HG03354 (cell line): Measurements from ENCODE around the gene SCIN.
A peak's percentile ranks its signal among the peaks of the same experiment; 100 is the strongest.

ENCODE experiments used
- ATAC-seq: cut with Tn5 transposase; IDR thresholded peaks from one replicate; pipeline ENCODE4 v1.9.1; 2021; ENCODE audit warnings: mild to moderate bottlenecking; ENCODE audit not compliant: unreplicated experiment, poor library complexity, severe bottlenecking

SCIN gene

DNA sequence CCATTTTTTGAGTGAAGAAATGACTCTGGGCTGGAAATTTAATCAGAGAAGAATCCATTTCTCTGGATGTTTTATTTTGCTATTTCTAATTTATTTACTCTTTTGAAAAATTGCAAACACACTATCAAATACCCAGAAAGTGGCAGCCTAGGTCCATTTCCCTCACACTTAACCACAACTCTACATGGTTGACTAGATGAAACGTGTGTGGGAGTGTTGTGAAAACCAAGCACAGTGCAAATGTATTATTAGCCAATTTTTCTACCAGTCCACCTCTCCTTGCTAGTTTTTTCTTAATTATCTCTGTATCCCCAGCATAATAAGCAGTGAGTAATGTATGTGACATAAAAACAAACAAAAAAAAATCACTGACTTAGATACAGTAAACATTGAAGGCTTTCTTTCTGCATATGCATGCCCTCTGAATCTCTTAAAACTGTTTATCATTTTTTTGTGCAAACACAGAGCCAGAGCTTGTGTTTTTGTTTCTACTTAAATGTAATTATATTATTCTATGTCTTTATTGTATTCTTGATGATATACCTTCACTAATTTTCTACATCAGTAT, 30.9 kb downstream of the SCIN start:
- peak; percentile 65 for ATAC-seq

DNA sequence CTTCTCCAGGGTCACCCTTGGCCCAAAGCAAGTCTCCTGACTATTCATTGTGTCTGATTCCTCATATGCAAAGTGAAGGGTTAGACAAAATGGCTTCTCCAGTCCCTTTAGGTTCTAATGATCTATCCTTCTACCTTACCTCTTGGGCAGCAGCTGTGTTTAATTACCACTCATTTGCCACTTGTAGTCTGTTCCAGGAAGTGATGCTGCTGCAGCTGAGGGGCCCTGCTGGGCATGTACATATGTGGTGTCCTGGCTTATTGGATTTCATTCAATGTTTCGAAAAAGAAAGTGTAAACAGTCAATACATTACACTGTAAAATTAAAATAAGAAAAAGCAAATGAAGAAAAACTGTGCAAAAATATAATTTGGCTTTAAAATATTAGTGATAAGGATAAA, 36.6 kb downstream of the SCIN start:
- peak; percentile 47 for ATAC-seq

DNA sequence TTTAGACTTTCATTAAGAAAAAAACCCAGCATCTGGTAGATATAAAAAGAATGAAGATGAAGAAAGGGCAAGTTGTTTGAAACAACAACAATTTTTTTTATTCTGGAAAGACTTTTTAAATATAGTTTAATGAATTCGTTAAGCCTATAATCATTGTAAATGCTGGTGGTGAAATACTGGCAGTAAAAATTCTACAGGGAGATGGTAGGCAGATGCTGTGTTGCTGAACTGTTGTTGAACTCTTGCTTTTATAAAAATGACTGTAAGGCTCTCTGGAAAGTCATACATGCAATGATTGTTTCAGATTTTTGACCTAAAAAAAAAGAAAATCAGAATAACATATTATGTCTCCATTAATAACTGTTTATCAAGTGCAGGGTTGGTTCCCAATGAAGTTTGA, 39.0 kb downstream of the SCIN start:
- no peak for ATAC-seq

DNA sequence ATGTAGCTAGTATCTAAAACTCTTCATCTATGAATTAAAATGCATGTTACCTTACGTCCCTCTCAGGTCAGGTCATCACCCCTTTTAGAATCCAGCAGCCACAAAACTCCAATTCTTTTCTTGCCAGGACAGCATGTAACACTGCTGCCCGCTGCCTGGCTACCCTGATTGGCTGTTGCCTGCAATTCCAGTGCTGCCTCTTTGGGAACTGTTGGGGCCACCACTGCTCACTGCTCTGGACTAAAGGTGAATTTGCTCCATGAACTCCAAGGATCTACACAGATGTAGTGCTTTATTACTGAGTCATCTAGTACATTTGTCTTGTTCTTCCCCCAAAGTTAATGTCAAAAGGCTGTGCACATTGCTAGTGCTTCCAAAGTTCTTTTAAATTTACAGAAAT, 40.4 kb downstream of the SCIN start:
- ATAC-seq = no peak

DNA sequence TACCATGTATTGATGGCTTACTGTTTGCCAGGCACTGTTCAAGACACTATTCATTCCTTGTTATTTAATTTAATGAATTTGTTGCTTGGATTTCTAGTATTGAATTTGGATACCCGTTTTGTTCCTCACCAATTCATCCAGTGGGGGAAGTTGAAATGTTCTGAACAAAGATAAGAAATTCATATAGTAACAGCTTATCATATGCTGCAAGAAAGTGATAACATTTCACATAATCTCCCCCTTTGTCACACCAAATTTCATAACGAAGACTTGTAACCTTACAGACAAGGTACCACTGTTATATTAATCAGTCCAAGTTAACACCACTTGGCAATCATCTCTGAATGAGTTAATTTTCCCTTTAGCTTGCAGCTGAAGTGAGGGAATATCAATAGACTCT, 42.1 kb downstream of the SCIN start:
- ATAC-seq = no peak

DNA sequence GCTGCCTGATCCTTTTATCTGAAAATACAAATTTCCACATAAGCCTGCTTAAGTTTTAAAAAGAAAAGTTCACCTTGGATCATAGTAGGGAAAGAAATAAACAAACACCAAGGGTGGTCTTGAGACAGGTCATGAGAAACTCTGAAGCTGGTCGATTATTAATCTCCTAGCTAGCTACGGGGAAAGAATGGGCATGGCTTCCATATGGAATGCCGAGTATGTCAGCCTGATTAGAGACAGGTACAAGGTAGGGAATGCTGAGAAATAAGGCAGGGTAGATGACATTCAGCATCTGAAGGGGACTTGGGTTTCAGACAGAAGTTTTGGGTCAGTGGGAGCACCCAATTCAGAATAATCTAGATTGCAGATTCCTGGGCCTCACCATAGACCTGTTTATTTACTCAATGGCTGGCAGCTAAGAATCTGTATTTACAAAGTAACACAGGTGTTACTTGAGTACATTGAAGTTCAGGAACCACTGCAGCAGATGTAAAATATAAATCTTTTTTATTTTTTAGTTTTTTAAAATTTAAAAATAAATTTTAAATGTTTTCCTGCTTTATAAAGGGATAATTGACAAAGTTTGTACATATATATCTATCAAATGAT, 49.0 kb downstream of the SCIN start:
- no peak for ATAC-seq

DNA sequence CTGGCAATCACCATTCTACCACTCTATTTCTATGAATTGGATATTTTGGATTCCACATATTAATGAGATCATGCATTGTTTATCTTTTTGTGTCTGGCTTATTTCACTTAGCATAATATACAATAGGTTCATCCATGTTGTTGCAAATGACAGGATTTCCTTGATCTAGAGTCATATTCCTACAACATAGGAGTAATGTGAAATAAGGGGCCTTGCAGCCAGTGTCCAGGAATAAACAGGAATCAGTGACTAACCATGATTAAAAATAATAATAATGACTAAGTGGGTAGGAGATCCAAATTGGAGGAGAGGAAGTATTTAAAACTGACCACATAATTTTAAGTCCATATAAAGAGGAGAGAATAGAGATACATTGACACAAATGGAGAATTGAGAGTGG, 49.9 kb downstream of the SCIN start:
- ATAC-seq = no peak

DNA sequence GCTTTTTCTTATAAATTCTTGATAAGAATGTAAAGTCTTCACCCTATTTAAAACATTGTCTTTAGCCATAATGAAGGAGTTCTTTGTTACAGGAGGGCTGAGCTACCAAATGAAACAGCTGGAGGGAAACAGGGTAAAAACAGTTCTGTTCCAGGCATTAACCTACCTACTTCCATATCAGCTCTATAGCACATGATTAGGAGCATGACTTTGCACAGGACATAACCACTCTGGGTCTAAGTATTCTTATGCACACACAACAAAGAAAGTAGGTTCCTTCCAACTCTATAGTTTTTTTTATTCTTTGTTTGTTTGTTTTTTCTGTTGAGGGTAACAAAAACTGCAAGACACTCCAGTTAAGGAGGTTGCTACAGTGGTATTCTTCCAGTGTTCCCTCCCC, 52.7 kb downstream of the SCIN start:
- ATAC-seq = no peak

DNA sequence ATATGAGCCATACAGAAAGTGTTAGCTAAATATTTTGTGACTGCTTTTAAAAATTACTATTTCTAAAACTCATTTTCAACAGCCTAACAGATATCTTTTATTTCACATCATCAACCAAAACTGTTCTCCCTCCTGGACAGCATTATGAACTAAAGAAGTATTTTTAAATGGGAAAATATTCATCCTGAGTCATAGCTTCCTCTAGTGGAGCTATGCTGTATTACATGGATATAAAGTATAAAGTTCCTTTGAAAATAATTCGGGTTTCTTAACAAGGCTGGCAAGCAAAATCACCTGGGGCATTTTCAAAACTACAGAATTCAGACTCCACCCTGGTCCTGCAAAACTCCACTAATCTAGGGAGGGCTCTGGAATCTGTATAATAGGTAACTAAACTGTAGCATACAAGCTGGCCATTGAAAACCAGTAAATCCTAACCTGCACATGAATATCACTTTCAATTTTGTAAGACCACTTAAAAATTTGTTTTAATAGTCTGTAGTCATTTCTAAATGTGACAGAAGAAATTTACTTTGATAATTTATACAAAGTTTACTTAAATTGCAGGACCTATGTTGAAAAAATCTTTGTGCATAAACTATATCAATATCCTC, 53.5 kb downstream of the SCIN start:
- ATAC-seq = no peak

DNA sequence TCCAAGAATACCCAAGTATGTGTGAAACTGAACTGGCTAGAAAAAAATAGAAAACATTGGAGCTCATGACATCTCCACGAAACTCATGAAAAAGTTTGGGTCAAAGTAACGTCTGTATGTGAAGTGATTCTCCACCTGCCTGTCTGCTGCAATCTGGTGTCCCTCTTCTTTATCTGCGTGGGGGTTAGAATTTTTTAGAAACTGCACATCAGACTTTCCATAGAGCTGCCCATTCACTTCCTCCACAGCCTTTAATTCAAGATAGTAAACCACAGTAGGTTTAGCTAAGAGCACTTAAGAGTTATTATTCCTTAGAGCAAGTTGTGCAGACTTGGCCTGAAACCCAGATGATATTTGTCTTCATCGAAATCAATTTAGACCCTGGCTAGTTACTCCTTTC, 55.3 kb downstream of the SCIN start:
- no peak for ATAC-seq

DNA sequence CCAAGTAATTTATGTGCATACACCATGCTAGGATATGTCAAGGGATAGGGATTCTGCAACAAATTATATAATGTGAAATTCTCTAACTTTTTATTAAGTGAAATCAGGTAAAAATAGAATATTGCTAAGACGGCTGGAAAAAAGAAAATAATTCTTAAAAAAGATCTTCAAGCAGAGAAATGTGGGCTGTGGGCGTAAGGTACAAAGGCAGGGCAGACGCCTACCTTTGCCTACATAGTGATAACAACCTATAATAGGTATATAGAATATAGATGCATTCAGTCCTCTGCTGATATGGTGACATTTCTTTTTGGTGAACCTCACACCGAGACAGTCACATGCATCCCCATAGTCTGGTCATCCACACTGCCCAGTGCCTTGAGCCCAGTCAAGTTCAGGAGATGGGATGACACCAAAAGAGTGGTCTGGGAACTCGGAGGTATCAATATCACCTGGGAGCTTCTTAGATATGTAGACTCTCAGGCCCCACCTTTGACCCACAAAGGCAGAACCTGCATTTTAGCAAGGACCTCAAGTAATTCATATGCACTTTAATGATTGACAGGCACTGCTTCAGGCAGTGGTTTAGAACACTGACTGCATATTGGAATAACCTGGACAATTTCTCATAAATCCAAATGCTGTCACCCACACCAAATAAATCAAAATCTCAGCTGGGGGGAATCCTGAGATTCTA, 59.4 kb downstream of the SCIN start:
- no peak for ATAC-seq

DNA sequence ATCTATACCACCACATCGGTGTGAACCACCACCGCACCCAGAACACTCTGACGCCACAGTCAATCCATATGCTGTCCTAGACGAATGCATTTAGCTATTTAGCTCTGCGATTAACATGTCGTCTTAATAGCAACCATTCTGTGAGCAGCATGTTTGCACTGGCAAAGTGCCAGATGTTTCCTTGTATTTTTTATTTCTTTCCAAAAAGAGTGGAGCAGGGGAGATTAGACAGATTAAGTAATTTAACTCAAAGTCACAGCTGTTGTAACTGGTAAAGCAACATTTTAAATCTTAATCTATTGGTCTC, 59.9 kb downstream of the SCIN start:
- ATAC-seq = no peak

DNA sequence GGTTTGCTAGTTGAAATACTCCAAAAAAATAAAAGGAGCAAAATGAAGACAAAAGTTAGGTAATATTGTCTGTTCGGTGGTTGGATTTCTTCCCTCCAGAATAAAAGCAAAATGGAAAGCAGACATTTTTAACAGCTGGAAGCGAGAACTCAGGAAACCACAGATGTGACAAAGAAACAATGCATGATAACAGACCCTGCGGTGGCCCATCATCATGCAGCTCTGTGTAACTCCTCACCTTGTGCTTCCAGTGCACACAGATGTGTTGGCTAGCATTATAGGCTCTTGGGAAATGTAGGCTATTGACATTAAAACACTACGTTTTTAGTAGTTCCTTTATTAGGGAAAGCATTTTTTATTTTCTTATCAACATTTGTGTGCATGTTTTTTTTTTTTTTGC, 63.1 kb downstream of the SCIN start:
- ATAC-seq = no peak

DNA sequence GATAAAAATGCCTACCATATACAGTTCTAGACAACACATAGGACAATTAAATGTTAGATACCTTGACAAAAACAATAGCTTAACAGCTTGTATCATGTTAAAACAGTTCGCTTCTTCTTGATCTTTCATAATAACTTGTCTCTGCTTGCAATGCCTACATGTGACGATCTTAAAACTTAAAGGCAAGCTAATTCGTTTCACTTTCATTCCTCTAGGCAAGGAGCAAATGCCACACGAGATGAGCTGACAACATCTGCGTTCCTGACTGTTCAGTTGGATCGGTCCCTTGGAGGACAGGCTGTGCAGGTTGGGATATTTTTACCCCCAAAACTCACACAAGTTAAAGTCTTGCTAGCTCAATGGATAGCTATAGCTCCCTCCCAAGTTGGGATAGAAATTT, 65.3 kb downstream of the SCIN start:
- ATAC-seq = peak; percentile 77

DNA sequence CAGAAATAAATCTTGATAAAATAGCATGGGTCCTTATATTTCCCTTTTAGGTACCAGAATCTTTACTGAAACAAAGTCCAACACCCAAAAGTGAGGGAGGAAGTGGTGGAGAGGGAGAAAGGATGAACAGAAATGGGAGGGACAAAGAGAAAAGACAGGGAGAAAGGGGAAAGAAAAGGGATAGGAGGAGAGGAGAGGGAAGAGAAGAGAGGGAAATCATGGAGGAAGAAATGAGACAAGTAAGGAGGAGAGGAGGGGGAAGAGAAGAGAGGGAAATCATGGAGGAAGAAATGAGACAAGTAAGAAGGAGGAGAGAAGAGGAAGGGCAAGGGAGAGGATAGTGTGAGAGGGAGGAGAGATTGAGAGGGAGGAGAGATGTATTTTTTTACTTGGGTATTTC, 66.8 kb downstream of the SCIN start:
- ATAC-seq = no peak

DNA sequence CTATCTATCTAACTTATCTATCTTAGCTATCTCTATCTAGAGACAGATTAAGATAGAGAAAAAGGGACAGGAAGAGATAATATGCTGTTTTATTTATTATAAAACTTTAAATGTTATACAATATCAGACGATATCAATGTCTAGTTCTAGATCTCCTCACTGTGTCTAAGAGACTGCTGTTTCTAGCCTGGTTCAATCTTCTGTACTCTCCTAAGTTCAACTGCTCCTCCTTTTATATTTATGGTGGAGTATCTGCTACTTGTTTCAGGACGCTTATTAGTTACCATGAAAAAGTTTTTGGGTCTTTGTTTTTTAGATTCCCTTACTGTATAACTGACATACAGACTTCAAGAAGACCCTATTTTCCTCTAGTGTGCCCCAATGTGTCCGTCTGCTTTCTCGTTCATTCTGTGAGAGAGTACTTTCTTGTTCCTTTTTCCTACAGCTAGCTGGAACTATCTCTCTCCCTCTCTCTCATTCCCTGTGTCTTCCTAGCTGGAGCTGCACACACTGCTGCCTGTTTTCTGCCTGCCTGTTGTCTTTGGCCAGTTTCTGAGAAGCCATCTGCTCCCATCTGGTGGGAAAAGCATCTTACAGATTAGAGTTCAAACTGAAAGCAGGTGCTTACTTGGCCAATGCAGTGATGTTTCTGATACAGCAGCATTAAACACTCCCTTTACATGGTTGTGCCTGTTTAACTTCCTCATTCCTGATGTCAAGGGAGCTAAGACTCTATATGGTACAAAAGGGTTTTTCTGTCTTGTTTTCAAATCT, 67.5 kb downstream of the SCIN start:
- ATAC-seq = peak; percentile 59

DNA sequence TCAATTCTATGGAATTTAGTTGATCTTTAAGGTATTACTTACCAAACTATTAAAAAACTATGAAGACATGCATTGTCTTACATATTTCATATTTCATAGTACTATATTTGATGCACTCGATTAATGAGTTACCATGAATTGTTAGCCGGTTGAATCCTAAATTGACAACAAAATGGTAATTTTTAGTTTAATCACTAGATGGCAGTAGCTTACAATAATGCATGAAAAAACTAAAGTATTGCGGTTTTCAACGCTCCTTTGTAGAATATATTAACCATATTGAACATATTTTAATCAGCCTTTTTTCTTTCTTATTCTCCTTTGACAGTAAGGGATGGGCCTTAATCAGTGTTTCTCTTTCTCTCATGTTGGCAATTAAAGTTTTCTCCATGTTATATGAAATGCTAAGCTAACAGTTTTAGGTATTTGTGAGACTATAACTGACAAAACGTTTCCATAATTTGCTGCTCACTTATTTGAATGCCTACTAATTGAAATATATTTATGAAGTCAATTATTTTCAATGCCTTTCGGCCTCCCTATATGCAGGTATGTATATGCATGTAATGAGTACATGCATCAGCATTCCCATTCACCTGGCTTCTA, 68.4 kb downstream of the SCIN start:
- peak; percentile 62 for ATAC-seq

DNA sequence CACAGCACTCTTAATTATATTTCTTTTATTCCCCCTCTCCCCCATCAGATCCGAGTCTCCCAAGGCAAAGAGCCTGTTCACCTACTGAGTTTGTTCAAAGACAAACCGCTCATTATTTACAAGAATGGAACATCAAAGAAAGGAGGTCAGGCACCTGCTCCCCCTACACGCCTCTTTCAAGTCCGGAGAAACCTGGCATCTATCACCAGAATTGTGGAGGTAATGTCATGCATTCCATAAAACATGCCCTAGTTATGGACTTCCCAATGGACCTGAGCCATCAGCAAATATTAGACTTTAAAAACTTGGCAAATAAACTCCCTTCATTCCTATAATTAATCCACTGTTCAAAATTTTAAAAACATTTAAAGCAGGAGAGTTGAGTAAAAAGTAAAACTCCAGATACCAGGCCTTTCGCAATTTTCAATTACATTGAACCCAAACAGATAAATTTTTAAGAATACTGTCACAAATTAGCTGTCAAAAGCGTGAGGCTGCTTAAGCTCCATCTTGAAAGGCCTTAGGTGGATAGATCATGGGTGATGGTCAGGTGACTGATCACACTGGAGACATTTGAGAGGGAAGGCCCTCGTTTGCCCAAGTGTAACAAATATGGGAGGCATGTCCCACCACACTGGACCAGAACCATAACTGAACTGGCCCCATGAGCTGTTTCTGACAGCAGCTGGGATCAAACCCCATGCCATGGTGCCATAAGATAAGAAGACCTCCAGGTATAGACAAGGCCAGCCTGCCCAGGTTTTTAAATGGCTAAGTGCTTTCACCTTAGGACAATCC, 70.0 kb downstream of the SCIN start:
- no peak for ATAC-seq

DNA sequence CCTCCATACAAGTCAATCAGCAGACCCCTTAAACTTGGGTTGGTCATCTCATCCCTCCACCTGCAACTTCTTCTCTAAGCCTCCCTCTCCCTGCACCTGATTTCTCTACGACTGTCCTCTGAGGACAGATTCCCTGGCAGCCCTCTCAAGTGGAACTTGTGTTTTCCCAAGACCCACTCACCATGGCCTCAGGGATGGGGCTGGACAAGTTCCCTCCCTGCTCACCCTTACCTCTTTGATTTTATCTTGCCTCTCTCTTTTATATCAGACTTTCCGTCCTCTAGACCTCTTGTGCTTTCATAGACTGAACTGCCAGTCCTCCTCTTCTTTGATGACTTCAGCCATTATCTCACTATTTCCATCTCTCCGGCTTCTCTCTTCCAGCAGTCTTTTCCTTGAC, 70.7 kb downstream of the SCIN start:
- ATAC-seq = no peak
